HEK293 (cell line): Measurements from ENCODE around the gene TRNP1.
"Not testable (repeated sequence)": the region's sequence is repeated elsewhere in the genome, so short reads cannot be mapped to it uniquely, and the experiment has no call there.

Source experiments
- CTCF ChIA-PET: fragments of 350-600 bp; formaldehyde crosslinking; extraction: SDS; loops from one replicate; lab custom pipeline; 2021; ENCODE audit warnings: antibody characterized with exemption; lab: Yijun Ruan, JAX
- POLR2A ChIA-PET: fragments of 300-600 bp; formaldehyde crosslinking; extraction: SDS; loops from one replicate; lab custom pipeline; 2020; ENCODE audit warnings: antibody characterized with exemption, inconsistent platforms; lab: Yijun Ruan, JAX
- H3K27ac ChIP-seq: fragments of 200-500 bp; sonication (Bioruptor generic); 2 replicates; pipeline ENCODE4 v1.5.1; 2014; ENCODE audit warnings: low read depth, low read length, control low read depth, inconsistent platforms; ENCODE audit errors: extremely low read depth
- H3K36me3 ChIP-seq, 2 experiments: fragments of 200-500 bp in 1 of 2; sonication (Bioruptor generic) in 1 of 2; 1 replicate in 1 of 2; 2 replicates in 1 of 2; pipeline ENCODE4 v1.5.1; 2014 to 2017; ENCODE audit warnings: inconsistent platforms in 2 of 2, low read length in 2 of 2; ENCODE audit not compliant: control insufficient read depth in 2 of 2, insufficient read depth in 1 of 2
- H3K4me1 ChIP-seq: fragments of 200-500 bp; sonication (Bioruptor generic); 2 replicates; pipeline ENCODE4 v1.5.1; 2014; ENCODE audit warnings: mild to moderate bottlenecking, low read length, inconsistent platforms; ENCODE audit not compliant: control insufficient read depth, insufficient read depth
- H3K4me3 ChIP-seq: 2 replicates; pipeline ENCODE4 v1.5.1; 2011; ENCODE audit warnings: low read depth, mild to moderate bottlenecking, control low read depth, low read length, moderate library complexity
- H3K9me3 ChIP-seq: fragments of 200-500 bp; sonication (Bioruptor generic); 2 replicates; pipeline ENCODE4 v1.5.1; 2014; ENCODE audit warnings: low read depth, low read length, inconsistent platforms; ENCODE audit not compliant: control insufficient read depth, insufficient read depth
- KLF1 ChIP-seq: fragments of 450-650 bp; formaldehyde crosslinking; IDR thresholded peaks from 2 replicates; pipeline ENCODE4 v1.5.1; 2016; ENCODE audit warnings: missing biosample characterization, missing genetic modification characterization
- KLF7 ChIP-seq: fragments of 450-650 bp; formaldehyde crosslinking; IDR thresholded peaks from 2 replicates; pipeline ENCODE4 v1.5.1; 2016; ENCODE audit warnings: missing biosample characterization, missing genetic modification characterization, borderline replicate concordance
- KLF9 ChIP-seq: fragments of 450-650 bp; formaldehyde crosslinking; IDR thresholded peaks from 2 replicates; pipeline ENCODE4 v1.5.1; 2016; ENCODE audit warnings: missing biosample characterization, missing genetic modification characterization, low read depth
- ZBTB1 ChIP-seq: fragments of 450-650 bp; formaldehyde crosslinking; IDR thresholded peaks from 2 replicates; pipeline ENCODE4 v1.5.1; 2016; ENCODE audit warnings: missing biosample characterization, missing genetic modification characterization
- ZFP37 ChIP-seq: fragments of 450-650 bp; formaldehyde crosslinking; IDR thresholded peaks from 2 replicates; pipeline ENCODE4 v1.5.1; 2016; ENCODE audit warnings: missing biosample characterization, missing genetic modification characterization
- ZNF155 ChIP-seq: fragments of 450-650 bp; formaldehyde crosslinking; IDR thresholded peaks from 2 replicates; pipeline ENCODE4 v1.5.1; 2016; ENCODE audit warnings: missing biosample characterization, missing genetic modification characterization
- ZNF23 ChIP-seq: fragments of 450-650 bp; formaldehyde crosslinking; IDR thresholded peaks from 2 replicates; pipeline ENCODE4 v1.5.1; 2016; ENCODE audit warnings: missing biosample characterization, missing genetic modification characterization, borderline replicate concordance
- ZNF274 ChIP-seq, 2 experiments: fragments of 200-500 bp in 1 of 2; fragments of 450-650 bp in 1 of 2; sonication (Bioruptor generic) in 1 of 2; formaldehyde crosslinking in 1 of 2; IDR thresholded peaks; 2 replicates each; pipeline versions ENCODE4 v1.5.1 to v1.6.1; 2014 to 2016; ENCODE audit warnings: borderline replicate concordance in 1 of 2, inconsistent platforms in 1 of 2, low read length in 1 of 2, missing biosample characterization in 1 of 2, missing genetic modification characterization in 1 of 2
- ZNF302 ChIP-seq: fragments of 450-650 bp; formaldehyde crosslinking; IDR thresholded peaks from 2 replicates; pipeline ENCODE4 v1.5.1; 2016; ENCODE audit warnings: missing biosample characterization, missing genetic modification characterization, low read depth
- ZNF404 ChIP-seq: fragments of 450-650 bp; formaldehyde crosslinking; IDR thresholded peaks from 2 replicates; pipeline ENCODE4 v1.5.1; 2017; ENCODE audit warnings: missing biosample characterization, missing genetic modification characterization
- ZNF473 ChIP-seq: fragments of 450-650 bp; formaldehyde crosslinking; IDR thresholded peaks from 2 replicates; pipeline ENCODE4 v1.5.1; 2017; ENCODE audit warnings: missing biosample characterization, missing genetic modification characterization
- ZNF510 ChIP-seq: fragments of 450-650 bp; formaldehyde crosslinking; IDR thresholded peaks from 2 replicates; pipeline ENCODE4 v1.5.1; 2018; ENCODE audit warnings: mild to moderate bottlenecking, missing genetic modification characterization, missing biosample characterization; ENCODE audit not compliant: insufficient replicate concordance
- ZNF529 ChIP-seq: fragments of 450-650 bp; formaldehyde crosslinking; IDR thresholded peaks from 2 replicates; pipeline ENCODE4 v1.5.1; 2017; ENCODE audit warnings: missing genetic modification characterization, missing biosample characterization; ENCODE audit not compliant: insufficient replicate concordance
- ZNF548 ChIP-seq: fragments of 450-650 bp; formaldehyde crosslinking; IDR thresholded peaks from 2 replicates; pipeline ENCODE4 v1.5.1; 2016; ENCODE audit warnings: missing biosample characterization, missing genetic modification characterization
- ZNF571 ChIP-seq: fragments of 450-650 bp; formaldehyde crosslinking; IDR thresholded peaks from 2 replicates; pipeline ENCODE4 v1.5.0; 2017; ENCODE audit warnings: missing biosample characterization, missing genetic modification characterization
- ZNF629 ChIP-seq: fragments of 450-650 bp; formaldehyde crosslinking; IDR thresholded peaks from 2 replicates; pipeline ENCODE4 v1.5.1; 2017; ENCODE audit warnings: missing biosample characterization, missing genetic modification characterization
- ZNF76 ChIP-seq: fragments of 450-650 bp; formaldehyde crosslinking; IDR thresholded peaks from 2 replicates; pipeline ENCODE4; 2016; ENCODE audit warnings: low read depth, missing biosample characterization, missing genetic modification characterization, borderline replicate concordance
- ZNF830 ChIP-seq: fragments of 450-650 bp; IDR thresholded peaks from 2 replicates; pipeline ENCODE4 v1.5.0; 2018; ENCODE audit warnings: missing biosample characterization, missing genetic modification characterization, low read depth, mild to moderate bottlenecking, moderate library complexity
- ZSCAN30 ChIP-seq: fragments of 450-650 bp; IDR thresholded peaks from 2 replicates; pipeline ENCODE4 v1.5.1; 2018; ENCODE audit warnings: missing biosample characterization, mild to moderate bottlenecking, missing genetic modification characterization, moderate library complexity
- TF ChIP-seq, protein P1 (sequence below): fragments of 450-650 bp; IDR thresholded peaks from 2 replicates; pipeline ENCODE4 v1.5.1; 2018; ENCODE audit warnings: missing biosample characterization, mild to moderate bottlenecking, missing genetic modification characterization
- TF ChIP-seq, protein P2 (sequence below): fragments of 450-650 bp; formaldehyde crosslinking; IDR thresholded peaks from 2 replicates; pipeline ENCODE4 v1.5.1; 2017; ENCODE audit warnings: missing biosample characterization, missing genetic modification characterization
- TF ChIP-seq, protein P3 (sequence below): fragments of 450-650 bp; formaldehyde crosslinking; IDR thresholded peaks from 2 replicates; pipeline ENCODE4 v1.5.0; 2017; ENCODE audit warnings: missing biosample characterization, missing genetic modification characterization, borderline replicate concordance

TRNP1 gene

DNA sequence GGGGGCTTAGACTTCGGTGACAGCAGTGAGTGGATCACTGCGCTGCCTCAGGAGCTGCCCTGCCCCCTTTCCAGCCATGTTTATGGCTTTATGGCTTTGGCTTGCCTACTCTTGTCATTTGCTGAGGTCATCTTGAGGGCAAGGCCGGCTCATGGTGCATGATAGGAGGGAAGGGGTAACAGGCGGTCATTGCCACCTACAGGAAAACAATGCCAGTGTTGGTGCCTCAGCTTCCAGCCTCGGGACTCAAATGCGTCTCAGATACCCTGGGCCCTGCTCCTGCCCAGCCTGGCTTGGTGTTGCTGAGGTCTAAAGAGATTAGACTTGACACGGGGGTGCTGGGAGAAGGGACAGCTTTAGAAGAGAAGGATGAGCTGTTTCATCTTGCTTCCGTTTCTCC lies 47.8 kb upstream of the TRNP1 start:
- no peaks in the 10 kb centered on the region for H3K4me1 ChIP-seq
- TF ChIP-seq ZNF473 (tag by site-specific recombination) (no peak), KLF7 (tag by site-specific recombination) (no peak), ZNF830 (tag by site-specific recombination) (no peak)
- no peak overlapping the region for H3K27ac ChIP-seq
- no peaks in the 10 kb centered on the region for H3K9me3 ChIP-seq
- peaks cover 33 to 69% of the 10 kb centered on the region in 2 experiments; a peak in 2 of 3 replicates for H3K36me3 ChIP-seq
- no peak overlapping the region for H3K4me3 ChIP-seq
- POLR2A ChIA-PET = no interaction called here
- CTCF ChIA-PET = interaction anchor here (1.4 kb wide), 1 partner anchor 52 kb away, joined by 3 read pairs; no protein-coding TSS in a partner anchor

DNA sequence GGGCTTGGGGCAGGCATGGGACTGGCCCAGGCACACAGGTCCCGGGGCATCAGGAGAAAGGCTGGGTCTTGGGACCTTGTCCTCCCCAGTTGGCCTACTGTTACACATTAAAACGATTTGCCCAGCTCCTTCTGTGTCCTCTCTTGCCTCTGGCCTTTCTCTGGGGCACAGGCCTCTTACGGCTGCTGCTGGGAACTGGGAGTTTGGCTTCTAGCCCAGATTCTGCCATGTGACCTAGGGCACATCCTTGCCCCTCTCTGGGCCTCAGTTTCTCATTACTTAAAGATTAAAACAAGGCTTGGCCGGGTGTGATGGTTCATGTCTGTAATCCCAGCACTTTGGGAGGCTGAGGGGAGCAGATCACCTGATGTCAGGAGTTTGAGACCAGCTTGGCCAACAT lies 47.2 kb upstream of the TRNP1 start:
- TF ChIP-seq ZNF76 (tag by site-specific recombination) (no peak), ZNF302 (tag by site-specific recombination) (no peak), ZNF571 (tag by site-specific recombination) (no peak), ZBTB1 (no peak), ZNF629 (tag by site-specific recombination) (no peak)
- ChIA-PET POLR2A (no interaction called here), CTCF (interaction anchor here (0.7 to 1.4 kb wide), 2 partner anchors 17 to 52 kb away, joined by 3 read pairs; no protein-coding TSS in a partner anchor)
- Histone ChIP-seq H3K36me3 (peaks cover 30 to 66% of the 10 kb centered on the region in 2 experiments; a peak in 2 of 3 replicates), H3K4me1 (no peaks in the 10 kb centered on the region), H3K9me3 (no peaks in the 10 kb centered on the region), H3K27ac (no peak overlapping the region), H3K4me3 (no peak overlapping the region)

DNA sequence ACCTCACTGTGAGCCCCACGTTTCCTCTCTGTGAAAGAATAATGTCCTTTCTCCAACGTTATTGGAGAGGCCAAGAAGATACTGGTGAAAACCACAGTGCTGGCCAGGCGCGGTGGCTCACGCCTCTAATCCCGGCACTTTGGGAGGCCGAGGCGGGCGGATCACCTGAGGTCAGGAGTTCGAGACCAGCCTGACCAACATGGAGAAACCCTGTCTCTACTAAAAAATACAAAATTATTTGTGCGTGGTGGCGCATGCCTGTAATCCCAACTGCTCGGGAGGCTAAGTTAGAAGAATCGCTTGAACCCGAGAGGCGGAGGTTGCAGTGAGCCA lies 44.8 kb upstream of the TRNP1 start:
- H3K4me1 ChIP-seq, H3K27ac ChIP-seq, POLR2A ChIA-PET, H3K4me3 ChIP-seq, H3K9me3 ChIP-seq, CTCF ChIA-PET: not testable (repeated sequence)
- peaks cover 19 to 42% of the 10 kb centered on the region in 2 experiments; a peak in 2 of 3 replicates for H3K36me3 ChIP-seq

DNA sequence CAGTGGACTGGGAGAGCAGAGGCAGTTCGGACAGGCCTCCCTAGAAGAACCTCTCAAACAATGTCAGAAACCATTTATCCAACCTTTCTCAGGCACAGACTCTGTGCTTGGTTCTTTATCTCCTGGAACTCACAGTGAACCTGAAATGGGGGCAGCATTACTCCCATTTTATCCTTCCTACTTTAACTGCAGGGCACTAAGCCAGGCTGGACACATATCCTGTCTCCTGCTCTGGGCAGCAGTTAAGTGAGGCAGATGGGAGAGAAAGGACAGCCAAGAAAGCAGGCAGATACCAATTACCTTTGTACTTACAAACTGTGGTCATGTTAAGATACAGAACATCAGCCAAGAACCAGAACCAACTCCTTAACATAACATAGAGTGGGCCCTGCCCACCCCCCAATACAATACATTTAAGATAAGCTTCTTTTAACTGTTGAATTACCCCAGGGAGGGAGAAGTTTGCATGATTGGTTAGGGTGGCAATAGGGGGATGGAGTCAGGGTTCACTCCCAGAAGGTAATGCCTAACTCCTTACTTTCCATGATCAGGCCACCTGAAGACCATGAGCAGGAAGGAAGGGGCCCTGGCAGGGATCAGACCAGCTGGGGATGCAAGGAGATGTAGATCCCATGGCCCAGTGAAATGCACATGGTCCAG lies 44.1 kb upstream of the TRNP1 start:
- CTCF ChIA-PET = no interaction called here
- POLR2A ChIA-PET = no interaction called here
- TF ChIP-seq, protein P1, sequence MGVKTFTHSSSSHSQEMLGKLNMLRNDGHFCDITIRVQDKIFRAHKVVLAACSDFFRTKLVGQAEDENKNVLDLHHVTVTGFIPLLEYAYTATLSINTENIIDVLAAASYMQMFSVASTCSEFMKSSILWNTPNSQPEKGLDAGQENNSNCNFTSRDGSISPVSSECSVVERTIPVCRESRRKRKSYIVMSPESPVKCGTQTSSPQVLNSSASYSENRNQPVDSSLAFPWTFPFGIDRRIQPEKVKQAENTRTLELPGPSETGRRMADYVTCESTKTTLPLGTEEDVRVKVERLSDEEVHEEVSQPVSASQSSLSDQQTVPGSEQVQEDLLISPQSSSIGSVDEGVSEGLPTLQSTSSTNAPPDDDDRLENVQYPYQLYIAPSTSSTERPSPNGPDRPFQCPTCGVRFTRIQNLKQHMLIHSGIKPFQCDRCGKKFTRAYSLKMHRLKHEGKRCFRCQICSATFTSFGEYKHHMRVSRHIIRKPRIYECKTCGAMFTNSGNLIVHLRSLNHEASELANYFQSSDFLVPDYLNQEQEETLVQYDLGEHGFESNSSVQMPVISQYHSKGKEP = no peak
- TF ChIP-seq ZNF23 (tag by site-specific recombination) (no peak), ZNF404 (no peak), ZSCAN30 (tag by site-specific recombination) (no peak), ZNF155 (no peak), KLF9 (tag by site-specific recombination) (no peak), KLF1 (tag by site-specific recombination) (no peak), ZNF548 (tag by site-specific recombination) (no peak), KLF7 (tag by site-specific recombination) (no peak), ZNF274 (IDR thresholded peaks at IDR 0.05; ENCODE audit: low read length) (no peak), ZNF274 (tag by site-specific recombination; IDR thresholded peaks at IDR 0.05; ENCODE audit: borderline replicate concordance) (no peak), ZNF529 (tag by site-specific recombination) (no peak), ZNF510 (no peak), ZFP37 (tag by site-specific recombination) (no peak)
- TF ChIP-seq, protein P2, sequence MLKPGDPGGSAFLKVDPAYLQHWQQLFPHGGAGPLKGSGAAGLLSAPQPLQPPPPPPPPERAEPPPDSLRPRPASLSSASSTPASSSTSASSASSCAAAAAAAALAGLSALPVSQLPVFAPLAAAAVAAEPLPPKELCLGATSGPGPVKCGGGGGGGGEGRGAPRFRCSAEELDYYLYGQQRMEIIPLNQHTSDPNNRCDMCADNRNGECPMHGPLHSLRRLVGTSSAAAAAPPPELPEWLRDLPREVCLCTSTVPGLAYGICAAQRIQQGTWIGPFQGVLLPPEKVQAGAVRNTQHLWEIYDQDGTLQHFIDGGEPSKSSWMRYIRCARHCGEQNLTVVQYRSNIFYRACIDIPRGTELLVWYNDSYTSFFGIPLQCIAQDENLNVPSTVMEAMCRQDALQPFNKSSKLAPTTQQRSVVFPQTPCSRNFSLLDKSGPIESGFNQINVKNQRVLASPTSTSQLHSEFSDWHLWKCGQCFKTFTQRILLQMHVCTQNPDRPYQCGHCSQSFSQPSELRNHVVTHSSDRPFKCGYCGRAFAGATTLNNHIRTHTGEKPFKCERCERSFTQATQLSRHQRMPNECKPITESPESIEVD (tag by site-specific recombination) = no peak
- TF ChIP-seq, protein P3, sequence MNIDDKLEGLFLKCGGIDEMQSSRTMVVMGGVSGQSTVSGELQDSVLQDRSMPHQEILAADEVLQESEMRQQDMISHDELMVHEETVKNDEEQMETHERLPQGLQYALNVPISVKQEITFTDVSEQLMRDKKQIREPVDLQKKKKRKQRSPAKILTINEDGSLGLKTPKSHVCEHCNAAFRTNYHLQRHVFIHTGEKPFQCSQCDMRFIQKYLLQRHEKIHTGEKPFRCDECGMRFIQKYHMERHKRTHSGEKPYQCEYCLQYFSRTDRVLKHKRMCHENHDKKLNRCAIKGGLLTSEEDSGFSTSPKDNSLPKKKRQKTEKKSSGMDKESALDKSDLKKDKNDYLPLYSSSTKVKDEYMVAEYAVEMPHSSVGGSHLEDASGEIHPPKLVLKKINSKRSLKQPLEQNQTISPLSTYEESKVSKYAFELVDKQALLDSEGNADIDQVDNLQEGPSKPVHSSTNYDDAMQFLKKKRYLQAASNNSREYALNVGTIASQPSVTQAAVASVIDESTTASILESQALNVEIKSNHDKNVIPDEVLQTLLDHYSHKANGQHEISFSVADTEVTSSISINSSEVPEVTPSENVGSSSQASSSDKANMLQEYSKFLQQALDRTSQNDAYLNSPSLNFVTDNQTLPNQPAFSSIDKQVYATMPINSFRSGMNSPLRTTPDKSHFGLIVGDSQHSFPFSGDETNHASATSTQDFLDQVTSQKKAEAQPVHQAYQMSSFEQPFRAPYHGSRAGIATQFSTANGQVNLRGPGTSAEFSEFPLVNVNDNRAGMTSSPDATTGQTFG = no peak

More for the DNA sequence above, 44.1 kb upstream of the TRNP1 start:
- Histone ChIP-seq H3K4me3 (no peak overlapping the region), H3K36me3 (peaks cover 12 to 35% of the 10 kb centered on the region in 2 experiments; a peak in 2 of 3 replicates), H3K27ac (no peak overlapping the region), H3K4me1 (no peaks in the 10 kb centered on the region), H3K9me3 (no peaks in the 10 kb centered on the region)
